ENCODE measurements around the gene HP1BP3.
A peak's percentile ranks its signal among the peaks of the same experiment; 100 is the strongest.

Gene HP1BP3

DNA sequence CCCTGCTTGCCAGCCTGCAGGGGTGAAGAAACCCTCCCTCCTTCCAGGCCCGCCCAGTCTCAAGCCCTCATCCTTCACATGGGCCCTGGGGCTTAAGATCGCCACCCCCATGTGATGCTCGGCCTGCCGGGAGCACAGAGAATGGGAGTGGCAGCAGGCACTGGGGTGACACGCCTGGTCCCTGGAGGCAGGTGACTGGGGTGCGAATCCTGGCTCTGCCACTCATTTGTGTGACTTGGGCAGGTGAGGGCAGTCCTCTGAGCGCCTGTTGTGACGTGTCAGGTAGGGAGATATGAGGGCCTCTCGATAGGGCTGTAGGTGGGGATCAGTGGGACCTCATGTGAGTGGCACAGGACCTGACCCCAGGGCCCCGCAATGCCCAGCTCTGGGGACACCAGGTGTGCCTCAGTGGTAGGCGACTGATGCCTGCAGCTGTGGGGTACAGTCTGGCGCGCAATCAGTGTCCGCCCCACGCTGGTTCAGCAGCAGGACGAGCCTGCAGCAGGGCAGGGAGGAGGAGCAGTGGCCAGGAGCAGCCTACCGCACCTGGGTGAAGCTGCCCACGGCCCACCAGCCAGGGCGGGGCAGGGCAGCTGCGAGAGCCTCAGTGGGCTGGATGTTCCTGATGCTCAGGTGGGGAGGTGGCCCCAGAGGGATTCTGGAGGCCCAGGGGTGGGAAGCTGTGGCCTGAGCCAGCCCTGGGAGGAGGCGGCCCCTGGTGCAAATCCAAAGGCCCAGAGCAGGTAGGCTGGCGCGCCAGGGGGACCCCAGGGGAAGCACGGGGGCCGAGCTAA lies 60.8 kb downstream of the HP1BP3 start:
- DNase-seq, result peak; percentile 31

DNA sequence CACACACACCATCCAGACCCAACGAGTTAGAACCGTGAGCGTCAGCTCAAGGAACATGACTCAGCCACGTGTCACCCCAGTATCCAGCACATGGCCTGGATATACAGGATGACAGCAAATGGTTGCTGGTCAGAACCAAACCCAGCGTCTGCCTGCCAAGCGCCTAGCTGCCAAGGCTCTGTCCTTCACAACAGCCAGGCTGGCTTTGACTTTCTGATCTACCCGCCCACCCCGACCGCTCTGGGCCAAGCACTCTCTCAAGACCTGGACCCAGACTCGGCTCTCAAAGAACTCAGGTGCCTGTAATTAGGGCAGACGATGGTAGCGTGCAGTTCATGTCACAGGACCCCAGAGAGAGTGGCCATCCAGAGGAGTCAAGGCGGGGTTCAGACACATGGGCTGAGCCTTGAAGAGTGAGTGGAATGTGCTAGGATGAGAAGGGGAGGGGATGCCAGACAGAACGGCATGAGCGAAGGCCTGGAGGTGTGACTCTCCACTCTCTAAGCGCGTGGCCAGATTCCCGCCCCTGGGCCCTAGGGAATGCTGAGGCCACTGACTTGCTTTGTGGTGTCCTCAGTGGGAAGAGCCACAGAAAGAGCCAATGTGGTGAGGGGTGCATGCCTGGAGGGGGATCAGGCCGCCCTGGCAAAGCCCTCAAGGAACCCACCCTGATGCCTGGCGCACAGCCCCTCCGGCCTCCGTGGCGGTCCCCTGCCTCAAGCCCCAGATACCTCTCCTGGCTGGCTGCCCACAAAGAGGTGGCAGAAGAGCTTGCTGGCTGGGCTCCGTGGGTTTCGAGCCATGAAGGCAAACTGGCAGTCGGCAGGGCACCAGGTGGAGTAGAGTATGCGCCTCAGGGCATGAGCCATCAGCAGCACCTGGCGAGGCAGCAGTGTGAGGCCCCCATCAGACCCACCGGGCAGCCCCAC lies 61.7 kb downstream of the HP1BP3 start:
- peak; percentile 39 for DNase-seq

DNA sequence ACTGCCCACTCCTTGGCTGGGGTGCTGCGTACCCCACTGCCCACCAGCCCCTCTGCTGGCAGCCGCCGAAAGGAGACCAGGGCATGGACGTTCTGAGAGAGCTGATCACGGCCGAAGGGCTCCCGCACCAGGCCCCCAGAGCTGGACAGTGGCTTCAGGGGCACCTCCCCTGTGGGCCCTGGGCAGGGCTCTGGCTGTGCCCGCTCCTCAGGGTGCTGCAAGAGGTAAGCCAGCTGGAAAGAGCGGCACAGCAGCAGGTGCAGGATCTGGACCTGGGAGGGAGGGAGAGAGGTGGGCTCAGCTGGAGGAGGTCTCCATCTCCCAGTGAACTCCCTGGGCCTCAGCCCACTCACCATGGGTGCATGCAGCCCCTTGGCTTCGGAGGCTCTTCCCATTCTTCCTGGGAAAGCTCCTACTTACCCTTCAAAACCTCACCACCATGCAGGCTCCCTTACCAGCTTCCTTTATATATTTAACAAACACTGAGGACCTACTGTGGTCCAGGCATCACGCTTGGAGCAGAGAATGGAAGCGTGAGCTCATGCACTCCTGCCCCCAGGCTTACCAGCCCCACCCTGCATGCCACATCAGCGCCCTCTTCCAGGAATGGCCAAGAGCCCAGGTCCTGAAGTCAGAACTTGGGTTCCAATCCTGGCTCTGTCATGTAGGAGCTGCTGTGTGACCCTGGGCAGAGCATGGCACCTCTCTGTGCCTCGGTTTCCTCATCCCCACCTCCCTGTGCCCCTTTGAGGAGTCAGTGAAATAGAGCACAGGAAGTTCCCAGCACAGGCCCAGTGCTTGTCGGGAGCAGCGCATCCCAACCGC lies 62.5 kb downstream of the HP1BP3 start:
- peak; percentile 38 for DNase-seq

DNA sequence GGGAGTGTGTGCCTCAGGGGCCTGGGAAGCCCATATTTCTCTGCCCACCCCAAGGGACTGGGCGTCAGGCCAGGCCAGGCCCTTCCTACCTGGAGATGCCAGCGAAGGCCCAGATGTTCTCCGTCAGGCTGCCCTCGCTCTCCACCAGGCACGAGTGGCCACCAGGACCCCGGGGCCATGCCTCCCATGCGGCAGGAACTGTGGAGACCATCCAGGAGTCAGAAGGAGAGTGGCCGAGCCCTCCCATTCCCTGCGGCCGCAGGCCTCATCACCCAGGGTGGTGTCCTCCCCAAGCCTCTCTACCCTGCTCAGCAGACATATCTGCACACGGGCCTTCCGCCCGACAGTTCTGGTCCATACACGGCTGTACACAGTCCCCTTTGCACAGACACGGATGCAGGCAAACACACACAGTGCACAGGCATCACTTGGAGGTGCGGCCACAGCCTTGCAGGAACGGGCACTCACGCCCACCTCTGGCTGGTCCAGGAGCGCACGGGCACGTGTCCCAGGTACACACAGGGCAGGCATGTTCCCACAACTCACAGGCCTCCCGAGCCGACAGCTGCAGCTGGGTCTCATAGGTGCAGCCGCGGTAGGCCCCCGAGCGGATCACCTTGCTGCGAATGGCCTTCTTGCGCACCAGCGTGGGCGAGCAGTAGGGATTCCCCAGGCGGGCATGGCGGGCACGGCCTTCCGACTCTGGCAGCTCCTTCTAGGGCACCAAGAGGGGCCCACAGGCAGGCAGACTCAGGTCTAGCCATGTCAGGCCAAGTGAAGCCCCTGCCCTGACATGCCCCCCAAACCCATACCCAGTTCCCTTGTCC lies 63.4 kb downstream of the HP1BP3 start:
- DNase-seq, result peak; percentile 43

DNA sequence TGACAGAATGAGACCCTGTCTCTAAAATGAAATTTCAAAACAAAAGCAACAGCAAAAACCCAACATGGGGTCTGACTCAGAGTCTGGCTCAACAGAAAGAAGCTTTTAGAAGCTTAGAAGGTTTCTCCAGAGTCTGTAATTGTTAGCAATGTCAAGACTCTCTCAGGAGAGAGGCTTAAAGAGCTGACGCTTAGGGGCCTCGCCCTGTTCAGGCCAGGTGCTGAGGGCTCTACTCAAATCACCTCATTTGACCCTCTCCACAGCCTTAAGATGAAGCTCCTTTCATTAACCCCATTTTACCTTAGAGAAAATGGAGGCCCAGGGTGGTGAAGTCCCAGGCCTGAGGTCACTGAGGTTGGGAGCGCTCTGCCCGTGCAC lies 64.0 kb downstream of the HP1BP3 start:
- DNase-seq, result no peak

DNA sequence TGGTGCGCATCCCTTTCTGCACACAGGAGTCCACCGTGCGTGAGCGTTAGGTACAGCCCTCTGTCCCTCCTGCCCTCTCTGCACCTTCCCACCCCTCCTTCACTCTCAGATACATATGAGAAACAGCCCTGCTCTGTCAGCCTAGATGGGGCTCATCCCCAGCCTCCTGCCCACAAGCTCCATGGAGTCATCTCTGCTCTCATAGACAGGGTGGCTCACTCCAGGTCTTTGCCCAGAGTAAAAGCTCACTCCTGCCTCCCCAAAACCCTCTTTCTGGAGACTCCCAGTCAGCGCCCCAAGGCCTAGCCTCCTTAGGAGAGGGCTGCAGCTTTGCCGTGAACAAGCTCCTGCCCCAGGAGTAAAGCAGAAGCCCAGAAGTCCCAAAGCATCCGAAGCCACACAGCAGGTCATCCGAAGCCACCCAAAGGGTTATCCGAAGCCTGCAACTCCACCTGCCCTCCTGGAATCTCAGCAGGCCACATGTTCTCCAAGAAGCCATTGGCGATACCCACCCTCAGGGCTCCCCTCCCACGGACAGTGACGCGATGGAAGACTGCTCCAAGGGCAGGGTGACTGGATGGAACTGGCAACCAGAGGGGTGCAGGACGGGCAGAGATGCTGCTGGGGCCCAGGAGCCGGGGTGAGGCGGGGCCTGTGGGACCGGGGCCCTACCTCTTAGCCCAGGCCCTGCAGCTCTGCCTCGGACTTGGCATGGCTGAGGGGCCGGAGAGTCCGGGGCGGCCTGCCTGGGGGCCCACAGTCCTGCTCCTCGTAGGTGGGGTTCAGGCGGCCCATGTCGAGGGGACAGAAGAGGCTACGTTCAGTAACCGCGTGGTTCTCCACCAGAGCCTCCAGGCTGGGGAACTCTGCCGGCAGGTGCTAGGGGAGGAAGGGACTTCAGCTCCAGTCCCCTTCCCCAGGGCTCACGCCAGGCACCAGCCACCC lies 65.7 kb downstream of the HP1BP3 start:
- no peak for DNase-seq

DNA sequence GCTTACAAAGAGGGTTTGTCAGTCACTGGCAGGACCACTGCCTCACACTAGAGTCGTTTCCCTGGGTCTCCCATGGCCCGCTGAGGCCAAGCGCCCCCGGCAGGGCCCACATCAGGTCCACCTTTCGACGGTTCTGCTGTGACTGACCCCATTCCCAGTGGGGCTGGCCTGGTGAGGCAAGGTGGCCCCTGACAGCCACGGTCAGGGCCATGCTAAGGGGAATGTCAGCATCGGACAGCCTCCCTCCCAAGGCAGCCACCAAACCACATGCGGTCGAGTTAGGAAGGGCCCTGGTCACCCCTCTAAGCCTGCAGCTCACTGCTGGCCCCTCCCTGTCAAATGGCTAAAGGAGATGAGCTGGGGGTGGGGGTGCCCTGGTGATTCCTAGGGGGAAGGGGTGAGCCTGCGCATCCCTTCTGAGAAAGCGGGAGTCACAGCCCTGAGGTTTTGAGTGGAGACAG lies 66.4 kb downstream of the HP1BP3 start:
- peak; percentile 38 for DNase-seq

DNA sequence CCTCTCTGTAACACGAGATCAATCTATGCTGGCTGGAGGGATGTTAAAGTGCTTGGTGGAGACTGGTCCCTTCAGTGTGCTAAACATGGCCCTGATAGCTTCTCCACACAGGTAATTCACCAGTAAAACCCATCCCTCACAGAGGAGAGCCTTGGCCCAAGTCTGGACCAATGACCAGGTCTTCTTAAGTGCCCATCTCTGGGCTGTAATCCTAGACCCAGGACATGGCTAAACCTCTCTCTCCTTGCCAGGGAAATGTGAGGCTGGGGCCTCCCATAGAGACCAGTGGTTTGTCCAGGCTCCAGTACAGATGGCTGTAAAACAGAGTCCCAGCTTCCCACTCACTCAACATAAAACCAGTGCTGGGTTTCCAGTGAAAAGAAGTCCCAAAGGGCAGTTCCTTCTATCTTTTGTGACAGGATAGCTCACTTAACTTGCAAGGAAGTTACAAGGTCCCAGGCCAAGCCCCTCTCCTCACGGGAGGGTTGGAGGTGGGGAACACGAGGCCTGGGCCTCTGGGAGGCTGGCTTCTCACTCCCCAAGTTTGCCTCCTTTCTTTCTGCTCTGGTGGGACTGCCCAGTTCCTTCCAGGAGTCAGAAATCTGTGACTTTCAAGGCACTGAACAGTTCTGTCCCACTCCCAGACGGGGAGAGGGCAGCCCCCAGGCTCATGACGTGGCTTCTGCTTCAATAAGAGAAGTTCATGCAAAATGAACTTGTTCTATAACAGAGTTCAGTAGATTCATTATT lies 67.1 kb downstream of the HP1BP3 start:
- peak; percentile 27 for DNase-seq

DNA sequence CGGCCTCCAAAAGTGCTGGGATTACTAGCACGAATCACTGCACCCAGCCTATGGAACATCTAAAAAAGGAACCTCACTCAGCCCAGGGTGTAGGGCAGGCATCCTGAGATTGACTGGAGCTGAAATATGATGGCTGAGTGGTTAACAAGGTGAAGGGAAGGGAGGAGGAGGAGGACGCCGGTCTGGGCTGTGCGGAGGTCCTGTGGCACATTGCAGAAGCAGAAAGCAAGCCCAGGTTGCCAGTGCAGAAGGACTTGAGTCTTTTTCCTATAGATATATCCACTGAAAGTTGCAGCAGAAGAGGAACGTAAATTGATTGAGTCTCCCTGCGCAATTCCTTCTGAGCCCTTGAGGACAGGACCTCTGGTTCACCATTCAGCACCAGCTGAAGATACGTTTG lies 67.8 kb downstream of the HP1BP3 start:
- DNase-seq, result peak; percentile 19

DNA sequence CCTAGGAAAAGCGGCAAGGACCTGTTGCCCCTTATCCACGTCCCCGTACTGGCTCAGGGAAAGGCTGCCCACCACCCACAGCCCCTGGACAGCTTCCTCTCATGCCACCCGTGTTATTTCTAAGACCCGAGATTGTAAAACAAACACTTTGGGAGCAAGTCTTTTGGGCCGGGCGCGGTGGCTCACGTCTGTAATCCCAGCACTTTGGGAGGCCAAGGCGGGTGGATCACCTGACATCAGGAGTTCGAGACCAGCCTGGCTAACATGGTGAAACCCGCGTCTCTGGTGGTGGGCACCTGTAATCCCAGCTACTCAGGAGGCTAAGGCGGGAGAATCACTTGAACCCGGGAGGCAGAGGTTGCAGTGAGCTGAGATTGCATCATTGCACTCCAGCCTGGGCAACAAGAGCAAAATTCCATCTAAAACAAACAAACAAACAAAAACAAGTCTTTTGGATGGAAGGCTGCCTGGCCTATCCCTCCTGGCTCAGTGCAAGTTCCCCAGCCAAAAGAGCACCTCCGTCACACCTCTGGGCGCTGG lies 68.7 kb downstream of the HP1BP3 start:
- peak; percentile 38 for DNase-seq

DNA sequence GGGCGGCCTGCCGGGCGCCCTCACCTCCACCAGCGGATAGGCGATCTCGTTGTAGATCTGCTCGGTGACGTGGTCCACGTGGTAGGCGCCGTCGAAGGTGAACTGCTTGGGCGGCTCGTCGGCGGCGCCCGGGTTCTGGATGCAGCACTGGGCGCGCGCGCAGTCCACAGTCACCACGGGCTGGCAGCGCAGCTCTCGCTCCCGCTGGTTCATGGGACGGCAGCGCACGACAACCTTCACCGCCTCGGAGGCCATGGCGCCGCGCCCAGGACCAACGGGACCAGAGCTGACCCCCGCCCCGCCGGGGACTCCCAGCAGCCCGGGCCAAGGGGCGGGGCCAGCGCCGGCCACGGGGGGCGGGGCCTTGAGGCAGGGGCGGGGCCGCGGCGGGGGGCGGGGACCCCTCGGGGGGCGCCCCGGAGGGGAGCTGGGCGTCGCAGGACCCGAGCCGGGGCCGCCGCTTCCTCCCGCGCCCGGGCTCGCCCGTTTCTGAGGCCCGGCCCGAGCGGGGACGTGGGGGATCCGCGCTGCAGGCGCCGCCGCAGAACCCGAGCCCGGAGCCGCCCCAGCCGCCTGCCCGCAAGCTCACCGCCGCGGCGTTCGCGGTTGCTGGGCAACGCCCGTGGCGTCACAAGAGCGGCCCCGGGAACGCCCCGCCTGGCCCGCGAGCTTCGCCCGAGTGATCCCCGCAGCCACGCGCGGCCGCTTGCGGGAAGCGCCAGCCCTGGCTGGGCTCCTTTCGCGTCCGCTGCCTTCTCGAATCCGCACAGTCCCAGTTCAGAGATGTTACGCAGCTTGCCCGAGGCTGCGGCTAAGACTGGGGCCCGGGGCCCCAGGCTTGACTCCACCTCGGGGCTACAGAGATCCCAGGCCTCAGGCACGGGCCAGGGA lies 69.4 kb downstream of the HP1BP3 start, which contains the start of gene KIF17:
TSS of gene KIF17 (minus strand) at position 556 of the 891 bp plus-strand sequence. CDS start at position 255, 301 bp downstream.
- peak; percentile 79 for DNase-seq

DNA sequence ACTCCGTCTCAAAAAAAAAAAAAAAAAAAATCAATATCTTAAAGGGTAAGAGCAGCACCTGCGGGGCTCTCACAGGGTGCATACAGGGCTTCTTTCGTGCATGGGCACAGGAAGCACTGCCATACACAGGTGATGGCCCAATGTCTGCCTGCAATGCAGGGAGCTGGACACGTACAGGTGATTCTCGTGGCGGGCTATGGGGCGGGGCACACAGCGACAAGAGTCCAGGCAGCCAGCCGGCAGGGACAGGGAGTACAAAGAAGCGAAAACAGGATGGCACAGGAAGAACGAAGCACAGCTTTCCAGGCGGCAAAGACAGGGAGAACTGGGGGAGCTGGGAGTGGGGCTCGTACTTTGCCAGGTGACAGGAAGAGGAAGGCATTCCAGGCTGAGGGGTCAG lies 70.9 kb downstream of the HP1BP3 start:
- no peak for DNase-seq

DNA sequence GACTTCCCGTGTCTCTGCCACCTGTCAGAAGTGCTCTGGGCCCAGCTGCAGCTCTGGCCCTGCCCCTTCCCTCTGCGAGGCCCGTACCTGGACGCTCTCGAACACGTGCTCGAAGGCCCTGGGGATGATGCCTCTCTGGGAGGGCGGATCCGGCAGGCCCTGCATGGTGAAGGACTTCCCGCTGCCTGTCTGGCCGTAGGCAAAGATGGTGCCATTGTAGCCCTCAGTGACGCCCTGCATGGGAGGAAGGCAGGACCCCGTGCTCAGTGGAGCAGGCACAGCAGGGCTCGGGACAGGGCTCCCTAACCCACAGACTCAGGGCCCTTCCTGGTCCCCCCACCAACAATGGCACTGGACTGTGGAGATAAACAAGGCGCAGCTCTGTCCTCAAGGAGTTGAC lies 71.7 kb downstream of the HP1BP3 start:
- DNase-seq, result no peak

DNA sequence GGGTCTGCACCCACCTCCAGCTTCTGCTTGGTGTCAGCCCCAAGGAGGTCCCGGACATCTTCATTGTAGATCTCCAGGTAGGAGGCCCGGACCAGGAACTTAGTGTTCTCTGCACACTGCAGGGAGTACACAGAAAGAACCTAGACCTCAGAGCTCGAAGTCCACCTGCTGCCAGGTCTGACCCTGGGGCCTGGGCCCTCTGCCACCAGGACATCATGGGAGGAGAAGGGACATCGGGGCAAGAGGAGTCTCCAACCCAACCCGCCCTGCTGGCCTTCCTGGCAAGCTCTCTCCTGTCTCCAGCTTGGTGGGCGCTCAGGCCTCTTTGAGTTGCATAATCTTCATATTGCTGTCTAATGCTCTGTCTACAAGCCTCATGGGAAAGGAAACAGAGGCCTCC lies 73.7 kb downstream of the HP1BP3 start:
- no peak for DNase-seq

DNA sequence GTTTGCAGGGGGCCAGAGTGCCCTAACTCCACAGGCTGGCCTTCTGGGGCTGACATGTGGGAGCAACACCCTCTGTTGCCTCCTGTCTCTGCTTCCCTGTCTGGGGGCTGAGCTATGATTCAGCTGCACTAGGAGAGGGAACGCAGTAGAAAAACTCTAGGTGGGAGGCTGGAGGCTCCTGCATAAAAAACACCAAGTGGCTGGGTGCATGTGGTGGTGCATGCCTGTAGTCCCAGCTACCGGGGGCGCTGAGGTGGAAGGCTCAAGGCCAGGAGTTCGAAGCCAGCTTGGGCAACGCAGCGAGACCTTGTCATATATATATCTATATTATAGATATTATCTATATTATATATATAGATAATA lies 74.9 kb downstream of the HP1BP3 start:
- DNase-seq, result no peak

DNA sequence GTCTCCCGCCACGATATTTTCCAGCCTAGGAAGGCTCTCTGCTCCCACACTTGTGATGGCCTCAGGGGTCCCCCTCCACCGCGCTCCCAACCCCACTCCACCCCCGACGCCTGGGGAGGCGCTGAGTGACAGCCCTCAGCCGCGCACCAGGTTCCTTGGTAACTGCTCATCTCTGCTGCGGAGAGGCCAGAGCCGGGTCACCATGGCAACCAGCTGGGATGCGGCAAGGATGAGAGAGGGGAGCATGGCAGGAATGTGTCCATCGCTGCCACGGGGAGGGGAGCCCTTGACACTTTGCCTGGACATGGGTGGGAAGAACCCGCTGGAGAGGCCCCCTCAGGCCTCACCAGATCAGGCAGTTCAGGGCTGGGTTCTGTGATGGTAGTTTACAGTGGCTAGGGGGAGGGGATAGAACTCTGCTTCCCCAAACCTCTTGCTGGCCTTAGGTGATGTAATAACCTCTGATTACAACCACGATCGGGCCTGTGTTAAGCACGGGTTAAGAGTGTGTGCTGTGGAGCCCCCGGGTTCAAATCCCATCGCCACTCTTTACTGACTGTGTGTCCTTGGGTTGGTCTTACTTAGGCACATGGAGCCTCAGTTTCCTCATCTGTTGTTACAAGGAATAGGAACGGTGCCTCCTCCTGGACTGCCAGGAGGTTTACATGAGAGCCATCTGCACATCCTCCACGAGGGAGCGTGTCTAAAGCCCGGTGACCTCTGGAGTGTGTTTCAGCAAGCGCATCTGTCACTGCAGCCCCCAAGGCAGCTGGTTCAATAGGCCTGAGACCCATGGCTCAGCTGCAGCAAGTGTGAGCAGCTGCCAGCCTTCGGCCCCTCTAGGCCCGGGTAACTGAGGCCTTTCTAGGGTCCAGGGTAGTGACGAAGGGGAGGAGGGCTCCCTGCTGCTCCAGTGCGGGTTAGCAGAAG lies 75.6 kb downstream of the HP1BP3 start:
- DNase-seq, result no peak

DNA sequence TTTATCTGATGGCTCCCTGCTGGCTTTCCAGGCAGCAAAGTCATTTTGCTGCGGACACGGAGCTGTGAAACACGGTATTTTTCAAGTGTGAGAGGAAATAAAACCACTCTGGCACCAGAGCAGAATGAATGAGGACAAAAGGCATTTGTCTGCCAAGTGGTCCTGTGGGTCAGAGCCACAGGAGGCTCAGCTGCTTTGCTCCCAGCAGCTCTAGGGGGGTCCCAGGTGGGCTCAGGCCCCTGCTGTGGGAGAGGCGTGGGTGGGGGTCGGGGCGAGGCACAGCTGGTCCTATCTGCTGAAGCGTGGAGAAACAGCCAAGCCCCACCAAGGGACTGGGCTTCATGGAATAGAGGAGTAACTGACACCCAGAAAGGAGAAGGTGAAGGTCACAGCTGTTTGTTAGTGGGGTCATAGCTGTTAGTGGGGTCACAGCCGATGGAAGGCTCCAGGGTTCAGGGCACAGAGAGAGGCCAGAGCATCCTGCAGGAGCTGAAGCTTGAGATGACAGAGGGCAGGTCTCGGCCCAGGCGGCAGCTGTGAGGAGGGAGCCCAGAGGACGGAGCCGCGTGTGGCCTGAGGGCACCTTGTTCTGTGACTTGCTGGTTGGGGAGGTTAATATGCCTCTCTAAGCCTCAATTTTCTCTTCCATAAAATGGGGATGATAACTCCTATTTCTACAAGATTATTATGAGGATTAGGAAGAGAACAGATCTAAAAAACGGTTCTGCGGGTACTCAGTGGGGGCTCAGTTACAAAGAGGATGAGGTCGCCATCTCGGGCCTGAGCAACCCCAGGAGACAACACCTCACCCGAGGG lies 76.4 kb downstream of the HP1BP3 start:
- DNase-seq, result no peak
